GM10266 (cell line): Measurements from ENCODE around the gene ELAVL2.

Source experiments
- DNase-seq: peaks from one replicate; pipeline ENCODE4 v3.0.0; 2012; ENCODE audit errors: extremely low spot score
- TF ChIP-seq, protein P1 (sequence below): IDR thresholded peaks from 2 replicates; pipeline ENCODE4 v1.5.1; 2012; ENCODE audit warnings: mild to moderate bottlenecking, low read depth; ENCODE audit not compliant: control insufficient read depth, insufficient read depth; ENCODE audit errors: missing control alignments

ELAVL2 gene

DNA sequence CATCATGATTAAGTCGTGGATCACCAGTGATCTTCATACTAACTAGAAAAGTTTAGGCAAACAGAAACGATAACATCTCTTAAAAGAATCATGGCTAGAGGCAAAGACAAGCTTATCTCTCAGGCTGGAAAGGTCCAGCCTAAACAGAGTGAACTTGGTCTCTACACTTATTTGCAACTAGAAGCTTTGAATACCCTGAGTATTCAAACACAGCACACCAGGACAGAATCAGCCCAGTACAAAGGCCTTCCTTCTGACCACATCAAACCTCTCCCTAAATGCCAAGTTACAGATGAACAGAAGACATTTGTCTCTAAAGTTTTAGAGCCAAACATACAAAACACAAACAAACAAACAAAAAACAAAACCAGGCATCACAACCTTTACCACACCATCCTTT lies 57.2 kb downstream of the ELAVL2 start:
- TF ChIP-seq, protein P1, sequence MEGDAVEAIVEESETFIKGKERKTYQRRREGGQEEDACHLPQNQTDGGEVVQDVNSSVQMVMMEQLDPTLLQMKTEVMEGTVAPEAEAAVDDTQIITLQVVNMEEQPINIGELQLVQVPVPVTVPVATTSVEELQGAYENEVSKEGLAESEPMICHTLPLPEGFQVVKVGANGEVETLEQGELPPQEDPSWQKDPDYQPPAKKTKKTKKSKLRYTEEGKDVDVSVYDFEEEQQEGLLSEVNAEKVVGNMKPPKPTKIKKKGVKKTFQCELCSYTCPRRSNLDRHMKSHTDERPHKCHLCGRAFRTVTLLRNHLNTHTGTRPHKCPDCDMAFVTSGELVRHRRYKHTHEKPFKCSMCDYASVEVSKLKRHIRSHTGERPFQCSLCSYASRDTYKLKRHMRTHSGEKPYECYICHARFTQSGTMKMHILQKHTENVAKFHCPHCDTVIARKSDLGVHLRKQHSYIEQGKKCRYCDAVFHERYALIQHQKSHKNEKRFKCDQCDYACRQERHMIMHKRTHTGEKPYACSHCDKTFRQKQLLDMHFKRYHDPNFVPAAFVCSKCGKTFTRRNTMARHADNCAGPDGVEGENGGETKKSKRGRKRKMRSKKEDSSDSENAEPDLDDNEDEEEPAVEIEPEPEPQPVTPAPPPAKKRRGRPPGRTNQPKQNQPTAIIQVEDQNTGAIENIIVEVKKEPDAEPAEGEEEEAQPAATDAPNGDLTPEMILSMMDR: no peak
- no peak for DNase-seq

DNA sequence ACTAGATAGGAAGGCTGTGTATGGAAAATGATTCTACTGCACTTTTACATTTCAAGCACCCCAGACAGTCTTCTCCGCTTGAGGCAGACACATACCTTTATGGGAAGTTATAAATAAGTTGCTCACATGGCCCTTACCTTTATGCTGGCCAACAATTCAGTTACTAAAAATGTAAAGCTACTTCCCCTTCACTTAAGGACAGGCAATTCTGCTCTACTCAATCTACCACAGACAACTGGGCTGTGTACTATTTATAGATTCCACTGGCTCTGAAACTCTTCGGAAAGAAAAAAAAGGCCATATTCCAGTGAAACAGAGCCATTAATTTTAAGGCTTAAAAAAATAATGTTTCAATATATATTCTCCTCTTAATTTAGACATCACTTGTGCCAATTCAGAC lies 59.4 kb downstream of the ELAVL2 start:
- TF ChIP-seq, protein P1: no peak
- DNase-seq: no peak

DNA sequence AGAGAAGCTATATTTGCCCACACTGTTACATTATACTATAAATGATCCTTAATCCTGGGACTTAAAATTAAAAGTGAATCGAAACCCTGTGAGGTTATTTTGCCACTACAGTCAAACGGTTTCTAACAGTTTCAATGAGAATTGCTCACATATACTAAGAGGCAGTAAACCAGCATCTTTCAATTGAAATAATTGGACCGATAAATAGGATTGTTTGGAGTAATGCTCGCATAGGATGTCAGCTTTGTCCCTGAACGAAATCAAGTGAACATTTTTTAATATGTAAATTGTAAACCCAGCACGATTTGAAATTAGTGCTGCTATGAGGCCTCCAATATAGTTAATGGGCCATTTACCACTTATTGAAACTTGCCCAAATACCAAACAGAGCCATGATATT lies 60.5 kb downstream of the ELAVL2 start:
- DNase-seq: no peak
- TF ChIP-seq, protein P1: no peak

DNA sequence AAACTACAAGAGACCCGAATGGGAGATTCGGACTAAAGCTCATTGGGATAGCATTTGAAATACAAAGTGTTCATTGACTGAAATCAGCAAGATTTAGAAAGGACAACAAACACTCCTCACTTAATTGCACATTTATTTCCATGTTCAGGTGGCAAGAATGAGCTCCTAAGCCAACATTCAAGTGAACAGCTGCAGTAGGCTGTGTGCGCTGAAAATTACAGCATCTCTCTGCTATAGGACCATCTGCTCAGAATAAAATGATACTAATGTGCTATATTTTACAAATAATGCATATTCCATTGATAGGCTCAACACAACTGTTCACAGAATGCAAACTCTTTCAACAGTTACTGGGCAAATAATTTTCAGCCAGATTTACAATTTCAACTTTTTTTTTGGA lies 61.8 kb downstream of the ELAVL2 start:
- no peak for DNase-seq
- TF ChIP-seq, protein P1: no peak

DNA sequence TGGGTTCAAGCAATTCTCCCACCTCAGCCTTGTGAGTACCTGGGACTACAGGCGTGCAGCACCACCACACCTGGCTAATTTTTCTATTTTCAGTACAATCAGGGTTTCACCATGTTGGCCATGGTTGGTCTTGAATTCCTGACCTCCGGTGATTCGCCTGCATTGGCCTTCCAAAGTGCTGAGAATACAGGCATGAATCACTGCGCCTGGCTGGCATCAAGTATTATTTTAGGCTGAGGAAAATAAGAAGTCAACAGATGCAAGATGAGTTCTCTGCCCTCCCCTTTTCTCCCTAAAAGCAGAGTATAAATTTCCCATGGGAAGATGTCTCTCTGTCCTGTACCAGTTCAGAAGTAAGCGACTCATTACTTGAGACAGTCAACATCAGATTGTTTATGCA lies 71.5 kb downstream of the ELAVL2 start:
- DNase-seq: no peak
- TF ChIP-seq, protein P1: no peak

DNA sequence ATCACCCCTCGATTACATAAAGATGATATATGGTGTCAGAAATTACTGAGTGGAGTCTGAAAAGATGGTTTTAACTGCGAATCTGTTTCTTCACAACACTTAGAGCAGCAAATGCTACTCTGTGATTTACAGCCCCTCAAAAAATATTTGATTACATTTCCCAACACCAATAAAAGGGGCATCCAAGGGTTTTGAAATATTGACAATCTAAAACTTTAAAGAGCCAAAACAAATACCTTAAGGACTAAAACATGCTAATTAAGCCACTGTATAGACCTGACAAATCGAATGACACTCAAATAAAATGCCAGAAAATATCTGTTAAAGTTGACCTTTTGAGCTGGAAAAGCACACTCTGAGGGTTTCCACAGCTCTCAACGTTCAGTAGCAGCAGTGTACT lies 73.2 kb downstream of the ELAVL2 start:
- no peak for DNase-seq
- TF ChIP-seq, protein P1: no peak

DNA sequence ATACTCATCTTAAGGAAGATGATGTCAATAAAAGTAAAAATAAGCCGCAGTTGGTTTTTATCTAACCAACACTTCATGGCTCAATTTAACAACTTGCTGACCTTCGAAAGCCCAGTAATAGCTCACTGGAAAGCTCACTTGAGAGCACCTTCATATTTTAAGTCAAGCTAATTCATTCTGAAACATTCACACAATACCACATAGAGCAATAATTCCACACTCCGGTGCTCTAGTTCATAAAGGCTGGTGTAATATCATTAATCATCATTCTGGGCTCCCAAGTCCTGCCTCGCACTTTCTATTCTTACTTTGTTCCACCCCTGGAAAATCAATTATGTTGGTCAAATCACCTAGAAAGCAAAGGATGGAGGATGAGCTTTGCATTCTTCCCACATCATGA lies 74.4 kb downstream of the ELAVL2 start:
- DNase-seq: no peak
- TF ChIP-seq, protein P1: no peak
